ENCODE data around the gene PDIA4. TPM values are rescaled to one million over a fixed set of nuclear protein-coding genes. Genes with fewer than 3 reads are reported as not detected.

The PDIA4 gene
- total RNA-seq, 1 donor from 2014 or later: 142 TPM

- Histone ChIP-seq H3K36me3 (no peaks in the 10 kb centered on the region), H3K4me3 (no peak overlapping the region), H3F3A (ENCODE audit: low read depth) (peaks cover 19% of the 10 kb centered on the region), H3K4me2 (no peak overlapping the region), H3K9ac (no peak overlapping the region), H3K27me3 (no peaks in the 10 kb centered on the region), H3K27ac (no peak overlapping the region), H3K79me2 (ENCODE audit: low read depth) (no peaks in the 10 kb centered on the region), H3K4me1 (peaks cover 8% of the 10 kb centered on the region), H4K20me1 (ENCODE audit: low read depth) (no peaks in the 10 kb centered on the region), H2AFZ (replicated peaks) (no peak overlapping the region), H3K9me3 (ENCODE audit: low read depth) (no peaks in the 10 kb centered on the region)
- H3K4me3 Mint-ChIP-seq: no peak overlapping the region
- H3K27me3 Mint-ChIP-seq (ENCODE audit: insufficient read depth, low read depth): peaks cover 2% of the 10 kb centered on the region
- TF ChIP-seq EZH2phosphoT487 (IDR thresholded peaks at IDR 0.05): no peak
- no peak for TF ChIP-seq CTCF (IDR thresholded peaks at IDR 0.05)
- no peak for TF ChIP-seq EZH2 (IDR thresholded peaks at IDR 0.05)
- no peak for DNase-seq (ENCODE audit: low spot score)
- H3K4me1 Mint-ChIP-seq: peaks cover 17% of the 10 kb centered on the region
- no peaks in the 10 kb centered on the region for H3K36me3 Mint-ChIP-seq
- peaks cover 5% of the 10 kb centered on the region for H3K9me3 Mint-ChIP-seq
- H3K27ac Mint-ChIP-seq: peak overlapping the region; percentile 79
These were observed 36.8 kb downstream of the PDIA4 start for GRCh38 chr7:148991536-148991935.

- Histone ChIP-seq H3F3A (ENCODE audit: low read depth) (peaks cover 42% of the 10 kb centered on the region), H2AFZ (replicated peaks) (peak overlapping the region; percentile 98), H3K27ac (peak overlapping the region; percentile 98), H3K27me3 (peaks cover 7% of the 10 kb centered on the region), H3K4me1 (peaks cover 13% of the 10 kb centered on the region), H4K20me1 (ENCODE audit: low read depth) (no peaks in the 10 kb centered on the region), H3K4me3 (peak overlapping the region; percentile 76), H3K9me3 (ENCODE audit: low read depth) (no peaks in the 10 kb centered on the region), H3K36me3 (no peaks in the 10 kb centered on the region), H3K9ac (peak overlapping the region; percentile 24), H3K4me2 (peak overlapping the region; percentile 78), H3K79me2 (ENCODE audit: low read depth) (no peaks in the 10 kb centered on the region)
- Mint-ChIP-seq H3K4me3 (peak overlapping the region; percentile 94), H3K27ac (peak overlapping the region; percentile 84), H3K9me3 (peaks cover 9% of the 10 kb centered on the region), H3K4me1 (peaks cover 26% of the 10 kb centered on the region), H3K36me3 (no peaks in the 10 kb centered on the region), H3K27me3 (ENCODE audit: insufficient read depth, low read depth) (peaks cover 10% of the 10 kb centered on the region)
- no peak for TF ChIP-seq EZH2phosphoT487 (IDR thresholded peaks at IDR 0.05)
- no peak for TF ChIP-seq EZH2 (IDR thresholded peaks at IDR 0.05)
- TF ChIP-seq CTCF (IDR thresholded peaks at IDR 0.05): no peak
- peak; percentile 39 for DNase-seq (ENCODE audit: low spot score)
These were observed 40.4 kb downstream of the PDIA4 start for GRCh38 chr7:148987751-148988512.

DNA sequence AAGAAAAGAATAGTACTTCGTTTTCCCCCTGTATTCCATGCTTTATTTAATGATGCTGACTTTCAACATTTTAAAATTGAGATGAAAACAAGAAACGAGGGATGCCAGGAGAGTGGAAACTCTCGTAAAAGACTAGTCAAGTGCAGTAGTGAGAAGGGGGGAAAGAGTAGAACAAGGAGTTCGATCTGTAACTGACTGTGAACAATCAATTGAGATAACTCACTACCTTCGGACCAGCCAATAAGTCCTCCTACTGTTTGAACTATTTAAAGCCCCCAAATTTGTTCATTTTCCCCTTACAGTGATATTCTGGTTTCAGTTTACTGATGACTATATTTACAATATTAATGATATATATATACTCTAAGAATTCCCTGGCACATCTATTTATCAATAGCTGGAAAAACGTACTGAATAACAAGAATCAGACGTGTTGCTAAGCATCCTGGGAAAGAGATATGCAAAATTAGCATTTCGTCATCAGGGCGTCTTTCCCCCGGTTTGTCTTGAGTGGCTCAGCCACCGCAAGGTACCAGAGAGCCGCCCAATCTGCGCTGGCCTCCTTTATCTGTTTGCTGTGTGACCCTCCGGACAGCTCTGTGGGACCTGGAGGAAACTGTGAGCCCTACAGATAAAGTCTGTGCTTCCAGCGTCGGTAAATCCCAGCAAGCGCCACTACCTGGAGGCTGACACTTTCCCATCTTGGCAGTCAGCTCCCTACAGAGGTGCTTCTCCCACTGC, 41.1 kb downstream of the PDIA4 start:
- peaks cover 9% of the 10 kb centered on the region for H3K9me3 Mint-ChIP-seq
- peaks cover 19% of the 10 kb centered on the region for H3K4me1 ChIP-seq
- peaks cover 26% of the 10 kb centered on the region for H3K4me1 Mint-ChIP-seq
- H3K4me3 Mint-ChIP-seq: peak overlapping the region; percentile 94
- H3K36me3 Mint-ChIP-seq: no peaks in the 10 kb centered on the region
- H4K20me1 ChIP-seq (ENCODE audit: low read depth): no peaks in the 10 kb centered on the region
- no peaks in the 10 kb centered on the region for H3K79me2 ChIP-seq (ENCODE audit: low read depth)
- H3F3A ChIP-seq (ENCODE audit: low read depth): peaks cover 50% of the 10 kb centered on the region
- peaks cover 13% of the 10 kb centered on the region for H3K27me3 ChIP-seq
- H3K4me3 ChIP-seq: peak overlapping the region; percentile 76
- peak overlapping the region; percentile 84 for H3K27ac Mint-ChIP-seq
- DNase-seq (ENCODE audit: low spot score): peak; percentile 95
- peak overlapping the region; percentile 78 for H3K4me2 ChIP-seq
- no peaks in the 10 kb centered on the region for H3K36me3 ChIP-seq
- H3K27ac ChIP-seq: peak overlapping the region; percentile 98
- no peak for TF ChIP-seq EZH2phosphoT487 (IDR thresholded peaks at IDR 0.05)
- no peak for TF ChIP-seq CTCF (IDR thresholded peaks at IDR 0.05)
- no peak for TF ChIP-seq EZH2 (IDR thresholded peaks at IDR 0.05)
- H2AFZ ChIP-seq (replicated peaks): peak overlapping the region; percentile 98
- H3K9ac ChIP-seq: peak overlapping the region; percentile 73
- H3K9me3 ChIP-seq (ENCODE audit: low read depth): no peaks in the 10 kb centered on the region
- H3K27me3 Mint-ChIP-seq (ENCODE audit: insufficient read depth, low read depth): peaks cover 11% of the 10 kb centered on the region

Measured in neural progenitor cell (in vitro differentiated cells).